ENCODE results near the gene DCAF8L2.
"Not testable (repeated sequence)": the region's sequence is repeated elsewhere in the genome, so short reads cannot be mapped to it uniquely, and the experiment has no call there.

DCAF8L2 gene

GRCh38 chrX:27590044-27590443, at the start of gene DCAF8L2:
Gene DCAF8L2, plus strand, starts transcription at chrX:27590344. Its CDS starts 156,552 bp downstream, at chrX:27746896.
- DNase-seq = no peak

DNA sequence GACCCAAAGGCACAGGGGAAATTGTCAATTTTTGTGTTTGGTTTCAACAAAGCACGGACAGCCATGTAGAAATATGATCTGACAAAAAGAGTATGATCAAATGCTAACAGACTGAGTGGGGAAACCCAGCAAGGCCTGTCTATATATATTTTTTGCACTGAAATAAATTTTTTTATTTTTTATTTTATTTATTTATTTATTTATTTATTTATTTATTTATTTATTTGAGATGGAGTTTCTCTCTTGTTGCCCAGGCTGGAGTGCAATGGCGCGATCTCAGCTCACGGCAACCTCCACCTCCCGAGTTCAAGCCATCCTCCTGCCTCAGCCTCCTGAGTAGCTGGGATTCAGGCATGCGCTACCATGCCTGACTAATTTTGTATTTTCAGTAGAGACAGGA, 49.0 kb upstream of the DCAF8L2 start:
- DNase-seq = not testable (repeated sequence)

- no peak for DNase-seq
Measured at GRCh38 chrX:27548624-27549023, 41.5 kb upstream of the DCAF8L2 start.

DNA sequence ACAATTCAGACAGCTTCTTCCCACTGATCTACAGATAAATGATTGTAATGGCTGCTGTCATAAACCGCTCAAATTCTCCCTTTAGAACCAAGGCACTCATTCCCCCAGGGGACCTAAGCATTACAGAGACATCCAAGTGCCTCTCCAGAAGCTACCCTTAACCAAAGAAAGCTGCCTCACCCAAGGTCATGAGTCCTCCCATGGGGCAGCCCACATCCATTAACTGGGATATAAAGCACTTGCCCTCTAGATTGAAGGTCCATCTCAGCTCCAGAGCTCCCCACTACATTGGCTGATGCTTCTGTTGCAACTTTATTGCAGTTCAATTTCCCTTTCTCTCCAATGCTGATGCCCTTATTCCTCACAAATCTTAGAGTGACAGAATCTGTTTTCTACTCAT, 40.5 kb upstream of the DCAF8L2 start:
- DNase-seq = no peak

- peak; percentile 1 for DNase-seq
Measured at GRCh38 chrX:27555514-27555913, 34.6 kb upstream of the DCAF8L2 start.

GRCh38 chrX:27565992-27566391, 24.2 kb upstream of the DCAF8L2 start:
- no peak for DNase-seq

DNA sequence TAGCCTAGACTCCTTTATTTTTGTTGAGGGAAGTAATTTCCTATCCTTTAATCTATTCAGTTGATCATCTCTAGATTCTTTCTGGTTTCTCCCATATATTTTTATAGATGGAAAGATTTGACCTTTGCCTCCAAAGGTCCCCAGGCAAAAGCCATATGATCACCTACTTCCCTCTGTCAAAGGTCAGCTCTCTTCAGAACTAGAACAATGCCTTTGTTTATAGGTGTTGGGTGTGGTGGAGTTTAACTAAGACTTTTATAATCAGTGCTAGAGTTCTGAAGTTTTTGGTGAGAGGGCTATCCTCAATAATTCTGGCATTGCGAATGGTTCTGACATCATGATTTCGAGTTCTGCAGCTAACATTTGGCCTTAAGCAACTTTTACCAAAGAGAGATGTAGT, 19.0 kb upstream of the DCAF8L2 start:
- no peak for DNase-seq

- no peak for DNase-seq
Measured at GRCh38 chrX:27575565-27575964, 14.6 kb upstream of the DCAF8L2 start.

- no peak for DNase-seq
Measured at GRCh38 chrX:27583976-27584375, 6.2 kb upstream of the DCAF8L2 start.

DNA sequence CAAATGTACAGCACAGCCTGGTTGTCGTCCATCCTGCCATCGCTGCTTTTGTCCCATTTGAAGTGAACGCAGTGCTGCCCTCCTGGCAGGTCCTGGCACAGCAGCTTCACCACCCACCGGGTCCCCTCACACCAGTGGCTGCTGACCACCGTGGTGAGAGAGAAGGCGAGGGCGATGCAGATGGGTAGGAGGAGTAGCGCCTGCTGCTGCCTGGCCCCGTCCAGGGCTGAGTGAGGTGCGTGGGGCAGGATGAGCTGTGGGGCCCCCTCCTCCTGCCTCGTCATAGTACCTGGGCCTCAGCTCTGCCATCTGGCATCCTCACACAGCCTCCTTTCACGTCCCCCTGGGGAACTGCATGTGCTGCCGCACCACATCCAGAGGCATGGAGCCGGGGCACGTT, 1.8 kb downstream of the DCAF8L2 start:
- DNase-seq = no peak

DNA sequence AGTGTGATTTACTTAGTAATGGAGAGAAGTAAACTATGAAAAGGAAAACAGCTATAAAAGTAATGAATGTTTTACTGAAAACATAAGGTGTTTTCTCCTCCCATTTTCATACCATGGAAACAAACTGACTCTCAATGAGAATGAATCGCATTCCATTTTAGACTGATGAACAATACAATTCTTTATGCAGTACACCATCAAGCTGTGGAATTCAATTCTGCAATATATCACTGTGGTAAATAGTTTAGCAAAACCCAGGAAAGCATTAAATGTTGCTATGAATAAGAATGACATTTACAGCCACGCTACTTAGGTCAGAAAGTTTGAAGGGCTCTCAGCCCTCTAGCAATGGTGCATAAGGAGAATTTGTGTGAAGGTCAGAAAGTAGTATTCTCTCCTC, 7.4 kb downstream of the DCAF8L2 start:
- DNase-seq = no peak

- no peak for DNase-seq
Measured at GRCh38 chrX:27598312-27598711, 8.2 kb downstream of the DCAF8L2 start.

- no peak for DNase-seq
Measured at GRCh38 chrX:27599928-27600327, 9.8 kb downstream of the DCAF8L2 start.

DNA sequence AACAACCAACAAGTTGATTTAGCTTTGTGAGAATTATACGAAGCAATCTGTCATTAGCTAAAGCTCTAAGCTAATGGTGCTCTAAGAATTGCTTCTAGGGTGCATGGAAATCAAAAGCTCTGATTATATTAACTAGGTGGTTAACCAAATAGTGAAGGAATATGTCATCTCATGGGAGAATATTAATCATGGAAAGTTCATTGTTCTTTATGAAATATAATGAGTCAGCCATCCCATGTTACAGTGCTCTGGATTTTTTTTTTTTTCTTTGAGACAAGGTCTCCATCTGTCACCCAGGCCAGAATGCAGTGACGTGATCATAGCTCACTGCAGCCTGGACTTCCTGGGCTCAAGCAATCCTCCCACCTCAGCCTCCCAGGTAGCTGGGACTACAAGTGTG, 10.5 kb downstream of the DCAF8L2 start:
- DNase-seq = no peak

DNA sequence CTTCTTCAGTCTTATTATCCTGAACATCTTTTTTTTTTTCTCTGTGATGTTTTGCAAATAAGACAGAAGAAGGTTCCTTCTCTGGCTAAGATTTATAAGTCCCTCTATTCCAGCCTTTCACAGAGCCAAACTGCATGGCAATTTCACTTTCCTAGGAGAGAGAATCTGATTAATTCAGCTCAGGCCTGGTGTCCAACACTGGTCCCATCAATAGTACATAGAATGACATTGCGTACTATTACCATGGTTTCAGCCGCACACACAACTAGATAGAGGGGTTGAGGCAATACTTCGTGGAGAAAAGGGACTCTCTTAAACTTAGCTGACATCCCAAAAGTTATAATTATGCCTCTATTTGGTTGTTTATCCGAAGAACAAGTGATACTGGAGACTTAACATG, 18.5 kb downstream of the DCAF8L2 start:
- DNase-seq = no peak

DNA sequence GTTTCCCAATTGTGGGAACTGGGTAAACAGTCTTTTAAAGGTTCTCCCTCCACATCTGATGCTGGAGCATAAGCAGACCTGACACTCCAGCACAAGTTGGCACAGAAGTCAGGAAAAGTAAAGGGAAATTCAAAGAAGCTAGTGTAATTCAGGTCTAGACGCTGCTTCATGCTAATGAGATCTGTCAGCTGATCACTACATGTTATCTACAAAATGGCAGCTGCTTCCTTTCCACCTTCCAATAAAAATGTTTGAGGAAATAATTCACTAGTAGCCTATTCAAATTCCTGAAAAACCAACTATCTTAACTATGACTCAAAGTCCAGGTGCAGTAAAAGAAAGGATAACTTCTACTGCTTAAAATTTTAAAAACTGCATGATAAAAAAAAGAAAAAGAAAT, 29.3 kb downstream of the DCAF8L2 start:
- DNase-seq = no peak

- DNase-seq = no peak
Measured at GRCh38 chrX:27619975-27620374, 29.8 kb downstream of the DCAF8L2 start.

DNA sequence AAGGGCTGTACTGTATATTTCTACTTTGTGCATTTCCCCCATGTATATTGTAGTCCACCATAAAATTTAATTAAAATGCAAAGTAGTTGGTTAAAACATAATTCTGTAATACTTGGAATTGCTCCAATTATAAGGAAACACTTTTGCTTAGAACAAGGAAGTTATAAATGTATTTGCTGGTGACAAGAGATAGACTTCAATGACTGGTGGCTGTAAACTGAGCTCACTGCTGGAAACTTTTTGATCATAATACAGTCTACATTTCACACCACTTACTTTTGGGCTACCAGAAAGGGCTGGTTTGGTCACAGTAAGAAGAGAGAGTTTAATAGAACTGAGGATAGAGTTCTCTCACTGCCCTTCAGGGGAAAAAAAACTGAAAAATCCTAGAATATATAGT, 32.7 kb downstream of the DCAF8L2 start:
- no peak for DNase-seq

GRCh38 chrX:27626066-27626465, 35.9 kb downstream of the DCAF8L2 start:
- no peak for DNase-seq

DNA sequence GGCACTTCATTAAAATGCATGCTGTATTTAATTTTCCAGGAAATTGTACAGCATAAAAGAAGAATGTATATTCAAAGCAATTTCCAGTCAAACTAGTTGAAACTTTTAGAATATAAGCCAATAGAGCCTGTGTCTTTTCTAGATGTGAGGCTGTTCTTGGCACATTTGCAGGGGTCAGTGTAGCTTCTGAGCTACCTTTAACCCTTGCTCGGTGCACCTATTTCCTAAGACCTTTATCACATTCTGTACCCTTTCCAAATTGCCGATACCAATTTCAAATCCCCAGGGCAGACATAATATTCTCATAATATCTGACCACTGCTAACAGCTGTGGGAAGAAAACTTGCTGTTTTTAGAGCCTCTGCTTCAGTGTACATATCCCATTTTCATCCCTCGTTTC, 43.2 kb downstream of the DCAF8L2 start:
- no peak for DNase-seq

- DNase-seq = no peak
Measured at GRCh38 chrX:27656581-27656980, 66.4 kb downstream of the DCAF8L2 start.

- no peak for DNase-seq
Measured at GRCh38 chrX:27660878-27661277, 70.7 kb downstream of the DCAF8L2 start.

GRCh38 chrX:27671234-27671633, 81.1 kb downstream of the DCAF8L2 start:
- no peak for DNase-seq

GRCh38 chrX:27674491-27674890, 84.3 kb downstream of the DCAF8L2 start:
- DNase-seq = no peak

DNA sequence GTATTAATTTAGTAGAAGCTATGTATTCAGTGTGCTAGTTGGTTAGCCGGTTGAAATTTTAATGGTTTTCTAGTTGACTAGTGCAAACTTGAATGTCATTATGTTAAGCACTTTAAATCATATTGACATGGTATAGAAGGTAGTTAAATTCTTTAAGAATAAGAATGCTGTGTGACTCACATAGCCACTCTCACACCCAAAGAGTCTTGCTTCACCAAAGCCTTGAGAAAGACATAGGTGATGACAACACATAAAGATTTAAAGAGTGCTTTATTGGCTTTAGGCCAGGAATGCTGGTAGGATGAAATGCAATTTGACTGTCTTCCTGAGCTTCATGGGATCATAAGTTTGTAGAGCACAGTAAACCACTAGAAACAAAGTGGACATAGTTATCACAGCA, 85.3 kb downstream of the DCAF8L2 start:
- no peak for DNase-seq

DNA sequence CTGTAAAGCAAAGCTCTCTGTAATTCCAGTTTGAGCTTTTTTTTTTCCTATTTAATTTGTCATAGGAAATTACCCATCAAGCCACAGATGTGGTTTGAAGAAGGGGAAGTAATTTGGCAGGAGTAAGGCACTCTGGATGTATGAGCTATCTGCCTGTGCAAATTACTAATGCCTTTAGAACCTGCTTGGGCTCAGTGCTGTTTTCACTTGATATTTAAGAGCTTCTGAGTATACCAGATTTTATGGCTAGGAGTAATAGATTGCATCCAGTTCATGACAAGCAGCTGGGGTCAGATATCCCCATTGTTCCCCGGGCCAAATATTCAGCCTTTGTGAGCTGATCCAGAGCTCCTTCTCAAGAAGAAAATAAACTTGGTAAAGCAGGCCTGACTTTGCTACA, 89.1 kb downstream of the DCAF8L2 start:
- DNase-seq = no peak
